Measurements from ENCODE around the gene TTC36. TPM values are rescaled to one million over a fixed set of nuclear protein-coding genes. Genes with fewer than 3 reads are reported as not detected.

The TTC36 gene
- total and polyA plus RNA-seq, 9 of the 15 experiments (the other 6 are each of a cell fraction or from before 2014, with no cell fraction given) = 0.22 to 0.23 TPM; not detected in 7

- TF ChIP-seq, protein P1, sequence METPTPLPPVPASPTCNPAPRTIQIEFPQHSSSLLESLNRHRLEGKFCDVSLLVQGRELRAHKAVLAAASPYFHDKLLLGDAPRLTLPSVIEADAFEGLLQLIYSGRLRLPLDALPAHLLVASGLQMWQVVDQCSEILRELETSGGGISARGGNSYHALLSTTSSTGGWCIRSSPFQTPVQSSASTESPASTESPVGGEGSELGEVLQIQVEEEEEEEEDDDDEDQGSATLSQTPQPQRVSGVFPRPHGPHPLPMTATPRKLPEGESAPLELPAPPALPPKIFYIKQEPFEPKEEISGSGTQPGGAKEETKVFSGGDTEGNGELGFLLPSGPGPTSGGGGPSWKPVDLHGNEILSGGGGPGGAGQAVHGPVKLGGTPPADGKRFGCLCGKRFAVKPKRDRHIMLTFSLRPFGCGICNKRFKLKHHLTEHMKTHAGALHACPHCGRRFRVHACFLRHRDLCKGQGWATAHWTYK (CRISPR knock-in tag; IDR thresholded peaks at IDR 0.05) = no peak
- TF ChIP-seq SAFB2 (IDR thresholded peaks at IDR 0.05; ENCODE audit: borderline replicate concordance, low read depth, low read length, severe bottlenecking) (no peak), ZNF717 (CRISPR knock-in tag; IDR thresholded peaks at IDR 0.05) (no peak), NR1H2 (CRISPR knock-in tag; IDR thresholded peaks at IDR 0.05) (no peak; the same call in 1 of the 2 replicates), MEF2D (tag; conservative IDR thresholded peaks at IDR 0.05; ENCODE audit: low read depth) (no peak), C11orf30 (IDR thresholded peaks at IDR 0.05; ENCODE audit: low read depth) (no peak), U2AF2 (optimal IDR thresholded peaks at IDR 0.05; ENCODE audit: low read depth, low read length) (no peak), ZNF764 (CRISPR knock-in tag; IDR thresholded peaks at IDR 0.05; ENCODE audit: low read depth) (no peak), DACH1 (IDR thresholded peaks at IDR 0.05; ENCODE audit: partially characterized antibody) (peak; percentile 13), ZNF780A (CRISPR knock-in tag; IDR thresholded peaks at IDR 0.05) (no peak)
- TF ChIP-seq, protein P2, sequence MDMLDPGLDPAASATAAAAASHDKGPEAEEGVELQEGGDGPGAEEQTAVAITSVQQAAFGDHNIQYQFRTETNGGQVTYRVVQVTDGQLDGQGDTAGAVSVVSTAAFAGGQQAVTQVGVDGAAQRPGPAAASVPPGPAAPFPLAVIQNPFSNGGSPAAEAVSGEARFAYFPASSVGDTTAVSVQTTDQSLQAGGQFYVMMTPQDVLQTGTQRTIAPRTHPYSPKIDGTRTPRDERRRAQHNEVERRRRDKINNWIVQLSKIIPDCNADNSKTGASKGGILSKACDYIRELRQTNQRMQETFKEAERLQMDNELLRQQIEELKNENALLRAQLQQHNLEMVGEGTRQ (CRISPR knock-in tag; IDR thresholded peaks at IDR 0.05) = no peak
- TF ChIP-seq, protein P3, sequence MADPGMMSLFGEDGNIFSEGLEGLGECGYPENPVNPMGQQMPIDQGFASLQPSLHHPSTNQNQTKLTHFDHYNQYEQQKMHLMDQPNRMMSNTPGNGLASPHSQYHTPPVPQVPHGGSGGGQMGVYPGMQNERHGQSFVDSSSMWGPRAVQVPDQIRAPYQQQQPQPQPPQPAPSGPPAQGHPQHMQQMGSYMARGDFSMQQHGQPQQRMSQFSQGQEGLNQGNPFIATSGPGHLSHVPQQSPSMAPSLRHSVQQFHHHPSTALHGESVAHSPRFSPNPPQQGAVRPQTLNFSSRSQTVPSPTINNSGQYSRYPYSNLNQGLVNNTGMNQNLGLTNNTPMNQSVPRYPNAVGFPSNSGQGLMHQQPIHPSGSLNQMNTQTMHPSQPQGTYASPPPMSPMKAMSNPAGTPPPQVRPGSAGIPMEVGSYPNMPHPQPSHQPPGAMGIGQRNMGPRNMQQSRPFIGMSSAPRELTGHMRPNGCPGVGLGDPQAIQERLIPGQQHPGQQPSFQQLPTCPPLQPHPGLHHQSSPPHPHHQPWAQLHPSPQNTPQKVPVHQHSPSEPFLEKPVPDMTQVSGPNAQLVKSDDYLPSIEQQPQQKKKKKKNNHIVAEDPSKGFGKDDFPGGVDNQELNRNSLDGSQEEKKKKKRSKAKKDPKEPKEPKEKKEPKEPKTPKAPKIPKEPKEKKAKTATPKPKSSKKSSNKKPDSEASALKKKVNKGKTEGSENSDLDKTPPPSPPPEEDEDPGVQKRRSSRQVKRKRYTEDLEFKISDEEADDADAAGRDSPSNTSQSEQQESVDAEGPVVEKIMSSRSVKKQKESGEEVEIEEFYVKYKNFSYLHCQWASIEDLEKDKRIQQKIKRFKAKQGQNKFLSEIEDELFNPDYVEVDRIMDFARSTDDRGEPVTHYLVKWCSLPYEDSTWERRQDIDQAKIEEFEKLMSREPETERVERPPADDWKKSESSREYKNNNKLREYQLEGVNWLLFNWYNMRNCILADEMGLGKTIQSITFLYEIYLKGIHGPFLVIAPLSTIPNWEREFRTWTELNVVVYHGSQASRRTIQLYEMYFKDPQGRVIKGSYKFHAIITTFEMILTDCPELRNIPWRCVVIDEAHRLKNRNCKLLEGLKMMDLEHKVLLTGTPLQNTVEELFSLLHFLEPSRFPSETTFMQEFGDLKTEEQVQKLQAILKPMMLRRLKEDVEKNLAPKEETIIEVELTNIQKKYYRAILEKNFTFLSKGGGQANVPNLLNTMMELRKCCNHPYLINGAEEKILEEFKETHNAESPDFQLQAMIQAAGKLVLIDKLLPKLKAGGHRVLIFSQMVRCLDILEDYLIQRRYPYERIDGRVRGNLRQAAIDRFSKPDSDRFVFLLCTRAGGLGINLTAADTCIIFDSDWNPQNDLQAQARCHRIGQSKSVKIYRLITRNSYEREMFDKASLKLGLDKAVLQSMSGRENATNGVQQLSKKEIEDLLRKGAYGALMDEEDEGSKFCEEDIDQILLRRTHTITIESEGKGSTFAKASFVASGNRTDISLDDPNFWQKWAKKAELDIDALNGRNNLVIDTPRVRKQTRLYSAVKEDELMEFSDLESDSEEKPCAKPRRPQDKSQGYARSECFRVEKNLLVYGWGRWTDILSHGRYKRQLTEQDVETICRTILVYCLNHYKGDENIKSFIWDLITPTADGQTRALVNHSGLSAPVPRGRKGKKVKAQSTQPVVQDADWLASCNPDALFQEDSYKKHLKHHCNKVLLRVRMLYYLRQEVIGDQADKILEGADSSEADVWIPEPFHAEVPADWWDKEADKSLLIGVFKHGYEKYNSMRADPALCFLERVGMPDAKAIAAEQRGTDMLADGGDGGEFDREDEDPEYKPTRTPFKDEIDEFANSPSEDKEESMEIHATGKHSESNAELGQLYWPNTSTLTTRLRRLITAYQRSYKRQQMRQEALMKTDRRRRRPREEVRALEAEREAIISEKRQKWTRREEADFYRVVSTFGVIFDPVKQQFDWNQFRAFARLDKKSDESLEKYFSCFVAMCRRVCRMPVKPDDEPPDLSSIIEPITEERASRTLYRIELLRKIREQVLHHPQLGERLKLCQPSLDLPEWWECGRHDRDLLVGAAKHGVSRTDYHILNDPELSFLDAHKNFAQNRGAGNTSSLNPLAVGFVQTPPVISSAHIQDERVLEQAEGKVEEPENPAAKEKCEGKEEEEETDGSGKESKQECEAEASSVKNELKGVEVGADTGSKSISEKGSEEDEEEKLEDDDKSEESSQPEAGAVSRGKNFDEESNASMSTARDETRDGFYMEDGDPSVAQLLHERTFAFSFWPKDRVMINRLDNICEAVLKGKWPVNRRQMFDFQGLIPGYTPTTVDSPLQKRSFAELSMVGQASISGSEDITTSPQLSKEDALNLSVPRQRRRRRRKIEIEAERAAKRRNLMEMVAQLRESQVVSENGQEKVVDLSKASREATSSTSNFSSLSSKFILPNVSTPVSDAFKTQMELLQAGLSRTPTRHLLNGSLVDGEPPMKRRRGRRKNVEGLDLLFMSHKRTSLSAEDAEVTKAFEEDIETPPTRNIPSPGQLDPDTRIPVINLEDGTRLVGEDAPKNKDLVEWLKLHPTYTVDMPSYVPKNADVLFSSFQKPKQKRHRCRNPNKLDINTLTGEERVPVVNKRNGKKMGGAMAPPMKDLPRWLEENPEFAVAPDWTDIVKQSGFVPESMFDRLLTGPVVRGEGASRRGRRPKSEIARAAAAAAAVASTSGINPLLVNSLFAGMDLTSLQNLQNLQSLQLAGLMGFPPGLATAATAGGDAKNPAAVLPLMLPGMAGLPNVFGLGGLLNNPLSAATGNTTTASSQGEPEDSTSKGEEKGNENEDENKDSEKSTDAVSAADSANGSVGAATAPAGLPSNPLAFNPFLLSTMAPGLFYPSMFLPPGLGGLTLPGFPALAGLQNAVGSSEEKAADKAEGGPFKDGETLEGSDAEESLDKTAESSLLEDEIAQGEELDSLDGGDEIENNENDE (IDR thresholded peaks at IDR 0.05; ENCODE audit: low read depth, low read length) = no peak
- TF ChIP-seq, protein P4, sequence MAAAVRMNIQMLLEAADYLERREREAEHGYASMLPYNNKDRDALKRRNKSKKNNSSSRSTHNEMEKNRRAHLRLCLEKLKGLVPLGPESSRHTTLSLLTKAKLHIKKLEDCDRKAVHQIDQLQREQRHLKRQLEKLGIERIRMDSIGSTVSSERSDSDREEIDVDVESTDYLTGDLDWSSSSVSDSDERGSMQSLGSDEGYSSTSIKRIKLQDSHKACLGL (CRISPR knock-in tag; IDR thresholded peaks at IDR 0.05; ENCODE audit: borderline replicate concordance, poor library complexity, severe bottlenecking) = no peak
Observed at GRCh38 chr11:118572061-118572980, 45.0 kb downstream of the TTC36 start, which contains the start of gene ARCN1 (continued).
